Calu3 (cell line): ENCODE measurements around the gene OR2V1. TPM values are rescaled to one million over a fixed set of nuclear protein-coding genes. Genes with fewer than 3 reads are reported as not detected.
"Not testable (repeated sequence)": the region's sequence is repeated elsewhere in the genome, so short reads cannot be mapped to it uniquely, and the experiment has no call there.

Source experiments
- BruUV-seq: library from RNA; stranded (reverse); fragments of 400-500 nt; replicated peaks from 2 replicates; lab custom pipeline; 2021; lab: Mats Ljungman, UMichigan
- CTCF ChIA-PET: fragments of 300-600 bp; sonication (Branson Sonifier 250); formaldehyde crosslinking; loops from one replicate; lab custom pipeline; 2022; ENCODE audit warnings: antibody characterized with exemption; lab: Charles Lee
- DNase-seq: peaks from one replicate; pipeline ENCODE4 v3.0.0; 2022
- H3K27ac Mint-ChIP-seq: one replicate; pipeline ENCODE4 v1.8.0; 2022; ENCODE audit warnings: mixed read lengths; ENCODE audit not compliant: unreplicated experiment
- H3K27me3 Mint-ChIP-seq: one replicate; pipeline ENCODE4 v1.8.0; 2022; ENCODE audit warnings: mixed read lengths; ENCODE audit not compliant: unreplicated experiment
- H3K36me3 Mint-ChIP-seq: one replicate; pipeline ENCODE4 v1.8.0; 2022; ENCODE audit warnings: mild to moderate bottlenecking, moderate library complexity, mixed read lengths; ENCODE audit not compliant: insufficient read depth, unreplicated experiment
- H3K4me1 Mint-ChIP-seq: one replicate; pipeline ENCODE4 v1.8.0; 2022; ENCODE audit warnings: mild to moderate bottlenecking, low read depth, mixed read lengths; ENCODE audit not compliant: unreplicated experiment
- H3K4me3 Mint-ChIP-seq: one replicate; pipeline ENCODE4 v1.8.0; 2022; ENCODE audit warnings: mild to moderate bottlenecking, low read depth, moderate library complexity, mixed read lengths; ENCODE audit not compliant: unreplicated experiment
- H3K9me3 Mint-ChIP-seq: one replicate; pipeline ENCODE4 v1.8.0; 2022; ENCODE audit warnings: low read depth, mixed read lengths; ENCODE audit not compliant: unreplicated experiment
- intact Hi-C: fragments of 100-400 bp; cut with micrococcal nuclease; formaldehyde crosslinking; loops from one replicate; pipeline ENCODE4 v1.10.0; 2022; ENCODE audit not compliant: unreplicated experiment
- total RNA-seq: library from RNA; stranded (reverse); gene quantifications from 2 replicates; pipeline ENCODE4 v1.2.3, GENCODE V29; 2022
- TF ChIP-seq, protein P1 (sequence below): fragments of 200-600 bp; IDR thresholded peaks from one replicate; pipeline ENCODE4 v1.8.0; 2022; ENCODE audit warnings: antibody characterized with exemption; ENCODE audit not compliant: unreplicated experiment

The OR2V1 gene
- total RNA-seq, 1 experiment from 2014 or later, result not detected

DNA sequence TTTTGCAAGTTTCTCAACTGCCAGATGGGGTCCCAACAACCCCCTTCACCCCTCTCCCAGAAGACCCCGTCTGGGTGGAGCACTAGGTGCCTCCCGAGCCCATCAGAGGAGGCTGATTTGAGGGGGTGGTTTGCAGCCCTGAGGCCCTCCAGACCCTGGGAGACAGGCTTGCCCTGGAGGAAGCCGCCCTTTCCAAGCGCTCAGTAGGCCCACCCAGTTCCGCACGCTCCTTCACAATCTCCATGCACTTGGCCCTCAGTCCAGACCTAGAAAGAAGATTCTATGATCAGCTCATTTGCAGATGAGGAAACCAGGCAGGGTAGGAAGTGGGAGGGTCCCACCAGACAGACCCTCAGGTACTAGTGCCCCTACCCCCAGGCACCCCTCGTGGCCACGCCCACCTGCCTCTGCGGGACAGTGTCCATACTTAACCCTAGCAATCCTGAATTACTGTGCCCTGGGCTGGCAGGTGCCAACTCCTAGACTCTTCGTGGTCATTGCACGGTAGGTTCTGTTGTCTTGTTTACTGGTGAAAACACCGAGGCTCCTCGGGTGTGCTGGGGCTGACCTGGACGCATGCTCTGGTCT is 22.3 kb downstream of the OR2V1 start:
- CTCF ChIA-PET, result no interaction called here
- no peaks in the 10 kb centered on the region for H3K9me3 Mint-ChIP-seq
- BruUV-seq, result no TSS peak
- TF ChIP-seq, protein P1, sequence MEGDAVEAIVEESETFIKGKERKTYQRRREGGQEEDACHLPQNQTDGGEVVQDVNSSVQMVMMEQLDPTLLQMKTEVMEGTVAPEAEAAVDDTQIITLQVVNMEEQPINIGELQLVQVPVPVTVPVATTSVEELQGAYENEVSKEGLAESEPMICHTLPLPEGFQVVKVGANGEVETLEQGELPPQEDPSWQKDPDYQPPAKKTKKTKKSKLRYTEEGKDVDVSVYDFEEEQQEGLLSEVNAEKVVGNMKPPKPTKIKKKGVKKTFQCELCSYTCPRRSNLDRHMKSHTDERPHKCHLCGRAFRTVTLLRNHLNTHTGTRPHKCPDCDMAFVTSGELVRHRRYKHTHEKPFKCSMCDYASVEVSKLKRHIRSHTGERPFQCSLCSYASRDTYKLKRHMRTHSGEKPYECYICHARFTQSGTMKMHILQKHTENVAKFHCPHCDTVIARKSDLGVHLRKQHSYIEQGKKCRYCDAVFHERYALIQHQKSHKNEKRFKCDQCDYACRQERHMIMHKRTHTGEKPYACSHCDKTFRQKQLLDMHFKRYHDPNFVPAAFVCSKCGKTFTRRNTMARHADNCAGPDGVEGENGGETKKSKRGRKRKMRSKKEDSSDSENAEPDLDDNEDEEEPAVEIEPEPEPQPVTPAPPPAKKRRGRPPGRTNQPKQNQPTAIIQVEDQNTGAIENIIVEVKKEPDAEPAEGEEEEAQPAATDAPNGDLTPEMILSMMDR, result no peak
- no peak overlapping the region for H3K27ac Mint-ChIP-seq
- peaks cover 96% of the 10 kb centered on the region for H3K27me3 Mint-ChIP-seq
- intact Hi-C loops, result no loop called here
- H3K4me3 Mint-ChIP-seq, result no peak overlapping the region
- peaks cover 5% of the 10 kb centered on the region for H3K36me3 Mint-ChIP-seq
- no peak for DNase-seq
- H3K4me1 Mint-ChIP-seq, result peaks cover 14% of the 10 kb centered on the region

- Mint-ChIP-seq H3K27ac (no peak overlapping the region), H3K4me1 (peaks cover 14% of the 10 kb centered on the region), H3K4me3 (no peak overlapping the region), H3K27me3 (peaks cover 92% of the 10 kb centered on the region), H3K9me3 (no peaks in the 10 kb centered on the region), H3K36me3 (peaks cover 5% of the 10 kb centered on the region)
- intact Hi-C loops, result no loop called here
- CTCF ChIA-PET, result no interaction called here
- no TSS peak for BruUV-seq
- TF ChIP-seq, protein P1, result no peak
- no peak for DNase-seq
These were observed 23.3 kb downstream of the OR2V1 start for GRCh38 chr5:181107699-181108098.

GRCh38 chr5:181105391-181106025 is 25.5 kb downstream of the OR2V1 start:
- CTCF ChIA-PET, result no interaction called here

DNA sequence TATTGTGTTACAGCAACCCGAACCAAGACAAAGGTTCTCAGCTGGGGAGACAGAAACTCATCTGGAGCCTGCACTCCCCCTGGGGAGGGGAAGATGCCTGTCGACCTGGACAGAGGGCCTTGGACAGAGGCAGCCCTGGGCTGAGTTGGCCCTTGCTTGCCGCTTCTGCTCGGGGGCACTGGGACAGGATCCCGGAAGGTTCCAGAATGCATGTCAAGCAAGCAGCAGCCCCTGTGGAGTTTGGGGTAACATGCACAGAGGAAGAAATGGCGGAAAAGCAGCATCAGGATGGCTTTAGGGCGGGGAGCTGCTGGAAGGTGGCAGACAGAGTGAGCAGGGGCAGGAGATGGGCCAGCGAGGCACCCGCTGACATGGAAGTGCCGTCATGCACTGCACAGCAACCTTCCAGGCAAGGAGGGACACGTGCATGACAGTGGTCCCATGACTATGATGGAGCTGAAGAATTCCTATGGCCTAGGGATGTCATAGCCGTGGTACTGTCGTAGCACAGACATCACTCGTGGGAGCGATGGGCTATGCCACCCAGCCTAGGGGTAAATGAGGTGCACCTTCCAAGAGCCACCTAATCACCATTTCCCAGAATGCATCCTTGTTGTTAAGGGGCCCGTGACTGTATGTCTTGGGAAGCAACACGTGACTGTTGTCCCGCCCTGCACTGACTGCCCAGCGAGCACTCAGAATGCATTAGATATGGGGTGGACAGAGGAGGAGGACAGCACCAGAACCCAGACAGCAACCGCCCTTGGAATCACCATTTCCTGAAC is 26.2 kb downstream of the OR2V1 start:
- DNase-seq, BruUV-seq, H3K36me3 Mint-ChIP-seq, CTCF ChIA-PET, H3K9me3 Mint-ChIP-seq, H3K27ac Mint-ChIP-seq, intact Hi-C loops: not testable (repeated sequence)
- Mint-ChIP-seq H3K4me3 (peak overlapping the region; percentile 61), H3K4me1 (peaks cover 14% of the 10 kb centered on the region), H3K27me3 (peaks cover 68% of the 10 kb centered on the region)

More at GRCh38 chr5:181105391-181106025, 25.5 kb downstream of the OR2V1 start:
- H3K27ac Mint-ChIP-seq, result no peak overlapping the region
- no TSS peak for BruUV-seq
- H3K36me3 Mint-ChIP-seq, result peaks cover 5% of the 10 kb centered on the region
- no peak for DNase-seq
- intact Hi-C loops, result no loop called here
- peaks cover 14% of the 10 kb centered on the region for H3K4me1 Mint-ChIP-seq
- H3K4me3 Mint-ChIP-seq, result no peak overlapping the region
- TF ChIP-seq, protein P1, result no peak
- H3K27me3 Mint-ChIP-seq, result peaks cover 70% of the 10 kb centered on the region
- H3K9me3 Mint-ChIP-seq, result no peaks in the 10 kb centered on the region

DNA sequence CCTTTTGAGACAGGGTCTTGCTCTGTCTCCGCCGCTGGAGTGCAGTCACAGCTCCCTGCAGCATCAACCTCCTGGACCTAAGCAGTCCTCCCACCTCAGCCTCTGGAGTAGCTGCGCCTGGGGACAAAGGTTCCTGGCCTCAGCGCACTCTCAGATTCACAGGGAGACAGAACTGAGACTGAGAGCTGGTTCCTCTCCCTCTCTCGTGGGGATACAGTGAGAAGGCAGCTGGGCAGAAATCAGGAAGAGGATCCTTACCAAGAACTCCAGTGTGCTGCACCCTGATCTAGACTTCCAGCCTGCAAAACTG is 26.8 kb downstream of the OR2V1 start:
- CTCF ChIA-PET, result not testable (repeated sequence)
- peaks cover 68% of the 10 kb centered on the region for H3K27me3 Mint-ChIP-seq

DNA sequence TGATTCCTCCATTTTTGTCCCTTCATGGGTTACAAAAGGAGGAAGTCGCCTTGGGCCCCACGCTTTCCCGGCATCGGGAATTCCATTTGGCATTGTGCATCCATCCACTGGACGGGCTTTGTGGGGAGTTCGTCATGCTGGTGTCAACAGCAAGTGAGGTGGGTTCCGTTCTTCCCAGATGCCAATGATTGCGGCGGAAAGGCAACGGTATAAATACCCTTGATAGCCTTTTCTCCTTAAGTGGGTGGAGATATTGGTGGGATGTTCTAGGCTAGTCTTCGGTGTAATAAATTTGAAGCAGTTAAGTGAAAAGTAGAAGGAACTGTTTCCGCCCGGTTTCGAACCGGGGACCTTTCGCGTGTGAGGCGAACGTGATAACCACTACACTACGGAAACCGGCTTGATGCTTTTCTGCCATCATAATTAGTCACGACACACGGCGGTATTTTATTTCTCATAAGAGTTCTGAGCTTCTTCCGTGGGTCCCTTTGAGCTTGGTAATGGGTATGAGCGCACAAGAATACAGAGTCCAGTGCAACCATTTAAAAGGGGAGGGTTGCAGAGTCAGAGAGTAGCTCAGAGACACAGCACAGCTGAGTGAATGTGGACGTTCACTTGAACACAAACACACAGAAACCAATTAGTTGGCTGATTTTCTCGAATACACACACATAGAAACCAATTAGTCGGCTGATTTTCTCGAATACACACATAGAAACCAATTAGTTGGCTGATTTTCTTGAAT is 28.9 kb downstream of the OR2V1 start:
- BruUV-seq, intact Hi-C loops, DNase-seq, H3K36me3 Mint-ChIP-seq, H3K9me3 Mint-ChIP-seq, H3K4me3 Mint-ChIP-seq, H3K27ac Mint-ChIP-seq, CTCF ChIA-PET: not testable (repeated sequence)
- Mint-ChIP-seq H3K27me3 (peaks cover 55% of the 10 kb centered on the region), H3K4me1 (peaks cover 14% of the 10 kb centered on the region)

More for the DNA sequence above, 26.8 kb downstream of the OR2V1 start:
- peaks cover 14% of the 10 kb centered on the region for H3K4me1 Mint-ChIP-seq
- peak overlapping the region; percentile 61 for H3K4me3 Mint-ChIP-seq
- H3K9me3 Mint-ChIP-seq, BruUV-seq, H3K36me3 Mint-ChIP-seq, DNase-seq, H3K27ac Mint-ChIP-seq, intact Hi-C loops: not testable (repeated sequence)
